B cell (primary cell): Measurements from ENCODE around the gene DLG2.

Experiments used
- EZH2 ChIP-seq: IDR thresholded peaks from 2 replicates; pipeline ENCODE4 v1.6.1; 2012; ENCODE audit warnings: borderline replicate concordance, low read depth, mild to moderate bottlenecking, moderate library complexity, low read length; ENCODE audit not compliant: insufficient read depth, poor library complexity, severe bottlenecking
- TF ChIP-seq, protein P1 (sequence below): fragments of 200-600 bp; IDR thresholded peaks from one replicate; pipeline ENCODE4 v1.8.0; 2022; ENCODE audit warnings: antibody characterized with exemption, mild to moderate bottlenecking

DNA sequence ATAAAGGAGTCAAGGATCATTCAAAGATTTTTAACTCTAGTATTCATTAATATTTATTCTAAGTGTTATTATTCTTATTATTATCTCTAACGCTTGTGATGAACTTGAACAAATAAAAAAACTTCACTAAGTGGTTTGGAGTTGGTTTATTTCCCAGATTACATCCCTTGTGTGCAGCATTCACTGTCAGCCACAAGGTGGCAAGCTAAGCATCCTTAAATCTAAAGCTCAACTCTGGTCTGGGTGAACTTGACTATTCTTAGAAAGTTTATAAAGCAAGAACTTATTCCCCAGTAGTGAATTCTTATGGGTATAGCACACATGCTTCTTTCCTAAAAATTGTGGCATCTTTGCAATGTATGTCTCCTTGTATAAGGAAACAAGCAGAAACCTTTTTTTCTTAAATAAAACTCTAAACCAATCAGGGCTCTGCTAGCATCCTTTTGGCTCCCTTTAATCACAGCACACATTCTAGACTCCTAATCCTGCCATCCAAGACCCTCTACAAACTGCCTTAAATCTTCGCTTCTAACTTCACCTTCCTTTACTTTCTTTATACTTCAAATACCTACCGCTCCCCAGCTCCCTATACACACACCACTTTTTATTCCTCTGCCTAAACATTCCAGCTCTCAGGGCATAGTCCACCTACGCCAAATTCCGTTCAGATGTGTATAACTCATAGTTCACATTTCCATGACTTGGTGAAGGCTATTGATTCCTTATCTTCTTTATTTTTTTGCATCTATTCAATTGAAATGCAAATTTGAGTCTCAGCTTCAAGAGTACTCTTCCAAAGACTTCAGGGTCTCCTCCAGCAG lies 1068.8 kb downstream of the DLG2 start:
- TF ChIP-seq, protein P1, sequence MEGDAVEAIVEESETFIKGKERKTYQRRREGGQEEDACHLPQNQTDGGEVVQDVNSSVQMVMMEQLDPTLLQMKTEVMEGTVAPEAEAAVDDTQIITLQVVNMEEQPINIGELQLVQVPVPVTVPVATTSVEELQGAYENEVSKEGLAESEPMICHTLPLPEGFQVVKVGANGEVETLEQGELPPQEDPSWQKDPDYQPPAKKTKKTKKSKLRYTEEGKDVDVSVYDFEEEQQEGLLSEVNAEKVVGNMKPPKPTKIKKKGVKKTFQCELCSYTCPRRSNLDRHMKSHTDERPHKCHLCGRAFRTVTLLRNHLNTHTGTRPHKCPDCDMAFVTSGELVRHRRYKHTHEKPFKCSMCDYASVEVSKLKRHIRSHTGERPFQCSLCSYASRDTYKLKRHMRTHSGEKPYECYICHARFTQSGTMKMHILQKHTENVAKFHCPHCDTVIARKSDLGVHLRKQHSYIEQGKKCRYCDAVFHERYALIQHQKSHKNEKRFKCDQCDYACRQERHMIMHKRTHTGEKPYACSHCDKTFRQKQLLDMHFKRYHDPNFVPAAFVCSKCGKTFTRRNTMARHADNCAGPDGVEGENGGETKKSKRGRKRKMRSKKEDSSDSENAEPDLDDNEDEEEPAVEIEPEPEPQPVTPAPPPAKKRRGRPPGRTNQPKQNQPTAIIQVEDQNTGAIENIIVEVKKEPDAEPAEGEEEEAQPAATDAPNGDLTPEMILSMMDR, result peak; percentile 85
- no peak for TF ChIP-seq EZH2
